HepG2 (cell line): ENCODE measurements around the gene RERE. TPM values are rescaled to one million over a fixed set of nuclear protein-coding genes. Genes with fewer than 3 reads are reported as not detected.

Source experiments
- ARNT ChIP-seq: fragments of 450-650 bp; IDR thresholded peaks from 2 replicates; pipeline ENCODE4 v1.6.1; 2017
- CSRNP2 ChIP-seq: sonication (generic); formaldehyde crosslinking; conservative IDR thresholded peaks from 2 replicates; pipeline ENCODE4 v1.8.0; 2022; ENCODE audit warnings: low read depth, missing genetic modification reagents
- CTCF ChIP-seq: sonication (generic); formaldehyde crosslinking; IDR thresholded peaks from 2 replicates; pipeline ENCODE4 v1.5.0; 2020; ENCODE audit warnings: mild to moderate bottlenecking, missing genetic modification reagents, moderate library complexity
- FIP1L1 ChIP-seq: fragments of 200-400 bp; formaldehyde crosslinking; IDR thresholded peaks from 2 replicates; pipeline ENCODE4 v1.6.1; 2018; ENCODE audit warnings: low read depth, mild to moderate bottlenecking, low read length, moderate library complexity, borderline replicate concordance; ENCODE audit not compliant: insufficient read depth
- SMC3 ChIP-seq: IDR thresholded peaks from 2 replicates; pipeline ENCODE4 v1.6.1; 2011; ENCODE audit warnings: low read length, improper control_type of control experiment
- STAG1 ChIP-seq: sonication (generic); formaldehyde crosslinking; IDR thresholded peaks from 2 replicates; pipeline ENCODE4 v1.4.0; 2020; ENCODE audit warnings: missing genetic modification reagents
- ZBTB43 ChIP-seq: sonication (generic); formaldehyde crosslinking; conservative IDR thresholded peaks from 2 replicates; pipeline ENCODE4 v1.4.0; 2020; ENCODE audit warnings: missing genetic modification reagents
- ZFP91 ChIP-seq: sonication (generic); formaldehyde crosslinking; IDR thresholded peaks from 2 replicates; pipeline ENCODE4 v1.9.0; 2022; ENCODE audit warnings: missing genetic modification reagents, mild to moderate bottlenecking, borderline replicate concordance
- ZNF121 ChIP-seq: sonication (generic); formaldehyde crosslinking; IDR thresholded peaks from 2 replicates; pipeline ENCODE4 v1.5.0; 2020; ENCODE audit warnings: mild to moderate bottlenecking, missing genetic modification reagents
- ZNF564 ChIP-seq: sonication (generic); formaldehyde crosslinking; IDR thresholded peaks from 2 replicates; pipeline ENCODE4 v1.8.1; 2023; ENCODE audit warnings: mild to moderate bottlenecking, missing genetic modification reagents
- polyA plus RNA-seq, 8 experiments: library from polyadenylated mRNA; depleted of rRNA in 3 of 8; stranded (reverse) in 7 of 8; unstranded in 1 of 8; fragments of >200 nt; fragmentation: Illumina TruSeq in 4 of 8; extraction: Trizol in 4 of 8; gene quantifications; 2 replicates each; pipeline versions ENCODE4 v1.2.1 to v1.2.3, GENCODE V29; 2011 to 2016; ENCODE audit warnings: low read depth in 4 of 8, missing spikeins in 1 of 8, mixed read lengths in 1 of 8; ENCODE audit not compliant: insufficient read depth in 1 of 8
- total RNA-seq, 5 experiments: library from RNA; depleted of rRNA; stranded (reverse); fragments of >200 nt; fragmentation: Illumina TruSeq; extraction: Trizol; gene quantifications; 2 replicates each; pipeline ENCODE4 v1.2.3, GENCODE V29; 2016; ENCODE audit warnings: low read depth in 1 of 5

RERE gene
- total and polyA plus RNA-seq, 2 of the 13 experiments (the other 11 are each of a cell fraction or from before 2014, with no cell fraction given) = 18.3 to 21.9 TPM

- TF ChIP-seq ZBTB43 (CRISPR knock-in tag) = no peak
- 0 out of 2 replicates have a peak, but pooled peaks have one; percentile 28 for TF ChIP-seq CTCF (CRISPR knock-in tag)
- no peak for TF ChIP-seq CSRNP2 (CRISPR knock-in tag)
- no peak for TF ChIP-seq ARNT
- TF ChIP-seq SMC3 = peak; percentile 22; the same call in 1 of the 2 replicates
- TF ChIP-seq ZNF121 (CRISPR knock-in tag) = no peak
- no peak for TF ChIP-seq FIP1L1
- no peak for TF ChIP-seq ZNF564
- TF ChIP-seq ZFP91 (CRISPR knock-in tag) = peak; percentile 27; the same call in 1 of the 2 replicates
- TF ChIP-seq STAG1 (CRISPR knock-in tag) = peak; percentile 14; the same call in 1 of the 2 replicates
Measured at GRCh38 chr1:8598060-8598724, 219.2 kb downstream of the RERE start (continued).
